Lung (tissue), 12 donors: ENCODE data around the gene ABCA1. TPM values are rescaled to one million over a fixed set of nuclear protein-coding genes. Genes with fewer than 3 reads are reported as not detected.
A peak's percentile ranks its signal among the peaks of the same experiment; 100 is the strongest.

ENCODE experiments used
- ATAC-seq: fragments of 200-7000 bp; cut with Tn5 transposase; one replicate; pipeline ENCODE4 v1.9.1; 2020; ENCODE audit warnings: moderate number of reproducible peaks; ENCODE audit not compliant: insufficient read depth, low FRiP score
- DNase-seq, 3 donors: peaks; one replicate each; pipeline ENCODE4 v3.0.0-alpha.2; 2013 to 2017
- H3K27ac ChIP-seq, 2 donors: one replicate each; pipeline ENCODE4 v1.5.1; 2013; ENCODE audit warnings: mild to moderate bottlenecking in 2 of 2, moderate library complexity in 2 of 2, control low read depth in 1 of 2, inconsistent platforms in 1 of 2, low read depth in 1 of 2, low read length in 1 of 2
- H3K27me3 ChIP-seq, 3 donors: one replicate each; pipeline ENCODE4 v1.5.1; 2013; ENCODE audit warnings: low read length in 2 of 3; ENCODE audit not compliant: control insufficient read depth in 3 of 3, insufficient read depth in 3 of 3
- H3K36me3 ChIP-seq, 4 donors: one replicate each; pipeline ENCODE4 v1.5.1; 2013; ENCODE audit warnings: low read length in 4 of 4, mild to moderate bottlenecking in 1 of 4, moderate library complexity in 1 of 4; ENCODE audit not compliant: control insufficient read depth in 4 of 4, insufficient read depth in 4 of 4
- H3K4me1 ChIP-seq, 5 donors: one replicate each; pipeline ENCODE4 v1.5.1; 2013; ENCODE audit warnings: low read length in 5 of 5, mild to moderate bottlenecking in 2 of 5, moderate library complexity in 1 of 5; ENCODE audit not compliant: control insufficient read depth in 5 of 5, insufficient read depth in 5 of 5
- H3K4me3 ChIP-seq: one replicate; pipeline ENCODE4 v1.5.1; 2013; ENCODE audit warnings: mild to moderate bottlenecking, control low read depth, moderate library complexity
- H3K9ac ChIP-seq, 2 donors: one replicate each; pipeline ENCODE4 v1.5.1; 2013; ENCODE audit warnings: low read length in 2 of 2, control low read depth in 1 of 2; ENCODE audit not compliant: insufficient read depth in 1 of 2
- H3K9me3 ChIP-seq, 4 donors: one replicate each; pipeline ENCODE4 v1.5.1; 2013; ENCODE audit warnings: low read length in 3 of 4, mild to moderate bottlenecking in 1 of 4, moderate library complexity in 1 of 4; ENCODE audit not compliant: control insufficient read depth in 4 of 4, insufficient read depth in 3 of 4
- WGBS, 2 donors: extraction: QIAGEN DNeasy Blood & Tissue Kit; methylation state at CpG; one replicate each; pipeline ENCODE4 v1.1.7; 2013; 5-methylcytosine and 5-hydroxymethylcytosine counted together
- polyA plus RNA-seq, 2 donors: library from polyadenylated mRNA; stranded (reverse); fragments of 200-250 nt; gene quantifications; one replicate each; pipeline ENCODE4 v1.2.1, GENCODE V29; 2013
- total RNA-seq, 2 donors: library from RNA; depleted of rRNA in 1 of 2; stranded (reverse); fragments of >200 nt in 1 of 2; gene quantifications; one replicate each; pipeline ENCODE4 v1.2.1, GENCODE V29; 2014 to 2021
- TF ChIP-seq, protein P1 (sequence below): IDR thresholded peaks from 2 replicates; pipeline ENCODE4 v1.5.1; 2012; ENCODE audit warnings: mild to moderate bottlenecking; ENCODE audit errors: control extremely low read depth, extremely low read depth
- donor health status: control.
- donor health status: control.
- donor health status: Bipolar disorder and iron deficiency.
- donor health status: healthy.
- donor health status: DM: yes; HTN: yes; CAD: no.

The ABCA1 gene
- total and polyA plus RNA-seq, 4 donors: 5.4 to 140 (median 16.8) TPM

- Histone ChIP-seq H3K4me3 (no peak overlapping the region), H3K36me3 (peaks cover 20 to 55% (median 27%) of the 10 kb centered on the region in 4 donors), H3K9me3 (no peaks in the 10 kb centered on the region), H3K27ac (no peak overlapping the region), H3K4me1 (peaks cover 0 to 13% (median 0%) of the 10 kb centered on the region in 5 donors), H3K27me3 (no peaks in the 10 kb centered on the region), H3K9ac (no peak overlapping the region)
- TF ChIP-seq, protein P1, sequence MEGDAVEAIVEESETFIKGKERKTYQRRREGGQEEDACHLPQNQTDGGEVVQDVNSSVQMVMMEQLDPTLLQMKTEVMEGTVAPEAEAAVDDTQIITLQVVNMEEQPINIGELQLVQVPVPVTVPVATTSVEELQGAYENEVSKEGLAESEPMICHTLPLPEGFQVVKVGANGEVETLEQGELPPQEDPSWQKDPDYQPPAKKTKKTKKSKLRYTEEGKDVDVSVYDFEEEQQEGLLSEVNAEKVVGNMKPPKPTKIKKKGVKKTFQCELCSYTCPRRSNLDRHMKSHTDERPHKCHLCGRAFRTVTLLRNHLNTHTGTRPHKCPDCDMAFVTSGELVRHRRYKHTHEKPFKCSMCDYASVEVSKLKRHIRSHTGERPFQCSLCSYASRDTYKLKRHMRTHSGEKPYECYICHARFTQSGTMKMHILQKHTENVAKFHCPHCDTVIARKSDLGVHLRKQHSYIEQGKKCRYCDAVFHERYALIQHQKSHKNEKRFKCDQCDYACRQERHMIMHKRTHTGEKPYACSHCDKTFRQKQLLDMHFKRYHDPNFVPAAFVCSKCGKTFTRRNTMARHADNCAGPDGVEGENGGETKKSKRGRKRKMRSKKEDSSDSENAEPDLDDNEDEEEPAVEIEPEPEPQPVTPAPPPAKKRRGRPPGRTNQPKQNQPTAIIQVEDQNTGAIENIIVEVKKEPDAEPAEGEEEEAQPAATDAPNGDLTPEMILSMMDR: no peak
- ATAC-seq (peak; percentile 52), DNase-seq (no peak)
- 18 to 51% methylated on average over 1 of the region's 1 CpG for WGBS, 2 donors
Measured at GRCh38 chr9:104795082-104795481, 132.9 kb downstream of the ABCA1 start.

- H3K4me3 ChIP-seq: no peak overlapping the region
- WGBS, 2 donors: 96 to 99% methylated on average over 2 of the region's 2 CpGs
- no peak overlapping the region for H3K27ac ChIP-seq
- TF ChIP-seq, protein P1: no peak
- no peaks in the 10 kb centered on the region for H3K27me3 ChIP-seq
- DNase-seq (no peak), ATAC-seq (no peak)
- peaks cover 0 to 13% (median 0%) of the 10 kb centered on the region in 5 donors for H3K4me1 ChIP-seq
- H3K9me3 ChIP-seq: no peaks in the 10 kb centered on the region
- peaks cover 23 to 54% (median 25%) of the 10 kb centered on the region in 4 donors for H3K36me3 ChIP-seq
- no peak overlapping the region for H3K9ac ChIP-seq
Measured at GRCh38 chr9:104794070-104794469, 133.9 kb downstream of the ABCA1 start.

DNA sequence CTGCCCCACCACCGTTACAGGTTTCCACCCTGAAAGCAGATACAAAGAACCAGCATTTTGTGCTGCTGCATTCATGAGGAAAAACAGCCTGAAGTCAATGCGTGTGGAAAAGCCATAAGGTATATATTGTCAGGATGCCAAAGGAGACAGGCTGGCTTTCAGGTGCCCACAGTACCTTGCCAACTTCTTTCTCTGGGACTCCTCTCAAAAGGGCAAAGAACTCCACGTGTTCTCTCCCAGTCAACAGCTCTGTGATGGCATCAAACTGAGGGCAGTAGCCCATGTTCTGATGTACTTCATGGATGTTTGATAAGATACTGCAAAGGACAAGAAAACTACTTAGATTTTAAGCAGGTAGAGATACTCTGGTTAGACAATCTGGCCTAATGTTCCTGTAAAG, 139.7 kb downstream of the ABCA1 start:
- Histone ChIP-seq H3K9me3 (no peaks in the 10 kb centered on the region), H3K9ac (no peak overlapping the region), H3K36me3 (peaks cover 21 to 53% (median 39%) of the 10 kb centered on the region in 4 donors), H3K4me1 (no peaks in the 10 kb centered on the region), H3K27me3 (no peaks in the 10 kb centered on the region), H3K4me3 (no peak overlapping the region), H3K27ac (no peak overlapping the region)
- ATAC-seq: no peak
- DNase-seq: no peak
- WGBS, 2 donors: 92 to 97% methylated on average over 3 of the region's 3 CpGs
- TF ChIP-seq, protein P1: no peak
